GM18507 (cell line): ENCODE results near the gene XPNPEP1.

Experiments used
- DNase-seq: peaks from one replicate; pipeline ENCODE4 v3.0.0; 2011; ENCODE audit warnings: low read depth; ENCODE audit not compliant: insufficient read length; ENCODE audit errors: extremely low spot score
- FAIRE-seq: peaks from 2 replicates; lab custom pipeline; 2011; peaks lifted over from hg19 to GRCh38; lab: Jason Lieb, UNC

Gene XPNPEP1

DNA sequence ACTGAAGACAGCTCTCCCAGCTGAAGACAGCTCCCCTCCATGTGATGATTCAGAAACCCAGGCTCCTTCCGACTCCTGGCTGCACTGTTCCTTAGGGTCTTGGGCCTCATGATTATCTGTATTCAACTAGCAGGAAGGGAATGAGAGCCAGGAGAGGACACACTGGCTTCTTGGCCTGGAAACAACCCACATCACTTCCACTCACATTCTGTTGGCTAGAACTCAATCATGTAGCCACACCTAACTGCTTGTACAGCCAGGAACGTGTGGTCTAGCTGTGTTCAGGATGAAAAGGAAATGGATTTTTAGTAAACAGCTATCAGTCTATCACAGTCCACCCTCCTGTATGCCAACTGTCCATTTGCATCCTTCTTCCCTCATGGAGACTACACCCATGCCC, 30.5 kb upstream of the XPNPEP1 start:
- DNase-seq (no peak), FAIRE-seq (no peak)

DNA sequence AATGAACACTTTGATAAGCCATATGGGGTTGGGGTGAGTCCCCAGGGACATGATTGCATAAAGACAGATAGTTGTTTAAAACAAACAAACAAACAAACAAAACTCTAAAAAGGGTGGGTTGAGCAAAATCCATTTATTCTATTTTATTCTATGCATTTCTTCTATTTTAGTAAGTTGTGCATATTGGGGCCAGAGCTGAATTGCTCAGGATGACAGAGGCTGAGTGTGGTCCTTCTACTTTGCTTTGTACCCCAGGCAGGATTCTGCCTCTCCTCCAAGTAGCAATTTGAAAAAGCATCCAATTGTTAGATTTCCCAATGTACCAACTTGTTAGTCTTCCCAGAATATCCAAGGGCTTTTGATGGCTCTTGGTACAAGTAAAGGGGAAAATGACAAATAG, 29.2 kb upstream of the XPNPEP1 start:
- DNase-seq (no peak), FAIRE-seq (no peak)

DNA sequence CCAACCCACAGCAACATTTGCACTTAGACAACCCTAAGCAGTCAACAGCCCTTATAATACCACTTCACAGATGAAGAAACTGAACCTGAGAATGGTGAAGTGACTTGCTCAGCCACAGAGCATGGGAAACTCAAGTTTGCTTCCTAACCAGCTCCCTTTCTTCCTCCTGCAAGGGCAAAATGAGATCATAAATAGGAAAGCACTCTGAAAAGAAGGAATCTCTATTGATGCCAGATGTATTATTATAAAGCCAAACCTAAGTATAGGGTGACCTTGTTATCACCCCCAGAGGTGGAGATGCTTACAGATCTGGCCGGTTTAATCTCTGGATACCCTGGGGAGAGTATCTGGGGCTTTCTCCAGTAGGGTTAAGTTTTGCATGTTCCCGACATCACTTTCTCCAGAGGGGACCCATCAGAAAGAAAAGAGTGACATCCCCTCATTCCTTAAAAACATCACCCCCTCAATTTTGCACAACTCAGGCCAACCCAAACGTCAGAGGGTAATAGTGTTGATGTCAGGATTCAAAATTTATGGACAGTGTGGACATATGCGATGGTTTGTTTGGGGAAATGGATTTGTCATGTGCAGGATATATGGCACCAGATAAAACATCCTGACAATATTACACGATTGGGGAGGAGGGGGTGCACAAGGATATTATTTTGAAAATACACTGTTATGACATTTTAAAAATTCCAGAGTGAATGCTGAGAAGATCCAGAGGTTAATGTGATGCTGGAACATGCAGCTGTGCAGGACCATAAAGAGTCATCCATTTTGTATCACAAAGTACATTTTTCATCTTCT, 24.0 kb upstream of the XPNPEP1 start:
- DNase-seq, result no peak
- no peak for FAIRE-seq

DNA sequence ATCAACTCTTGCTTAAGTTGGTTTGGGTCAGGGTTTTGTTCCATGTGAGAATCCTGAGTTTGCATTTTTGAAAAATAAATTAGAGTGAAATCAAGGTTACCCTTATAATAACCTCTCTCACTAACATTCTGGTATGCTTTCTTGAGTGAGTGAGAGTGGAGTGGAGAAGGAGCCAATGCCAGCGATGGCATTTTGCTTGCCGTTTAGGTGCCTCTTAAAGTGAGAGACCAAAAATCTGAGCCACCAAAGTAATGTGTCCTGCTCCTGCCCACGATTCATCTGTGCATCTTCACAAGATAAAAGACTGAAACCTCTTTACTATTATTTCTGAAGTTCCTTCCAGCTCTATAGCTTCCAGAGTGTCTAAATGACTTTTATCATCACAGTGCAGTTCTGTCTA, 23.4 kb upstream of the XPNPEP1 start:
- FAIRE-seq, result no peak
- DNase-seq, result no peak

DNA sequence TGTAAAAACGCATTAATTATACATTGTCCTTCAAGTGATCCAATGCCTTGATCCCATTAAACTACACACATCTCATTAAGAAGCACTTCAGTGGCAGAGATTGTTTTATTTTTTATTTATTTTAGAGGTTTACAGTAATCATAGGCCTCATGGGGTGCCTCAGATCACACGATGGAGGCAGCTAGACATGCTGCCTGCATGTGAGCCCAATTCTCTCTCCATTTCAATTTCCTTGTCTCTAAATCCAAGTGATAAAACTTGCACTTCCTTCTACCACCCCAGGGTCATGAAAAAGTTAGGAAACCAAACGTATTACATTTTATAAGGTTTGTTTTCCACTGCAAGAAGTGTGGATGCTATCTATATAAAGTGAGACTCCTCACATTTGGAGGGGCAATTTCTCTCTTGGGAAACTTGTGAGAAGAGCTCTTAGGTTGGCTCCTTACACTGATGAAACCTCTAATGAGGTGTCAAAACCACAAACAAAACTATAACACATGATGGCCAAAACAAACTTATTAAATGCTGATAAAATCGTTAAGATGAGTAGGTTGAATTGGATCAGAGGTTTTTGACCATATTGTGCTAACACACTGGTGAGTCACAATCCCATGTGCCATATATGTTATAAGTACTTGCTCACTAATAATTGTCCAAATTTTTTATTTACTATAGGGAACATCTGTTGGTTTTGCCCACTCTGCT, 22.3 kb upstream of the XPNPEP1 start:
- DNase-seq (no peak), FAIRE-seq (no peak)

DNA sequence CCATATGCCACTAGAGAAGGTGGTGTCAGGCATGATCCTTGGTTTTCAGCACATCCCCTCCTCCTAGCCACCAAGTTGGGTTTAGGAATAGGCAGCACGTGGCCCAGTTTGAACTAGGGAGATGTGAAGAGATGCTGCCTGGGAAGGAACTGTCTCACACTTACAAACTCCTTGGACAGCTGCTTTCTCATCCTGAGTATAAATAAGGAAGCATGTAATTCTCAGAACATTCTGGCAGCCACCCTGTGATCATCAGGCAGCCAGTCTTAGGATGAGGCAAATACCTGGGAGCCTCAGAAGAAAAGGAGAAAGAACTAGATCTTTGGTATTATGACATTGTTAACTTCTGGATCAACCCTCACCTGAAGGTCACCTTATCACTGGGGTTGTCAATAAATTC, 21.3 kb upstream of the XPNPEP1 start:
- FAIRE-seq (no peak), DNase-seq (no peak)

DNA sequence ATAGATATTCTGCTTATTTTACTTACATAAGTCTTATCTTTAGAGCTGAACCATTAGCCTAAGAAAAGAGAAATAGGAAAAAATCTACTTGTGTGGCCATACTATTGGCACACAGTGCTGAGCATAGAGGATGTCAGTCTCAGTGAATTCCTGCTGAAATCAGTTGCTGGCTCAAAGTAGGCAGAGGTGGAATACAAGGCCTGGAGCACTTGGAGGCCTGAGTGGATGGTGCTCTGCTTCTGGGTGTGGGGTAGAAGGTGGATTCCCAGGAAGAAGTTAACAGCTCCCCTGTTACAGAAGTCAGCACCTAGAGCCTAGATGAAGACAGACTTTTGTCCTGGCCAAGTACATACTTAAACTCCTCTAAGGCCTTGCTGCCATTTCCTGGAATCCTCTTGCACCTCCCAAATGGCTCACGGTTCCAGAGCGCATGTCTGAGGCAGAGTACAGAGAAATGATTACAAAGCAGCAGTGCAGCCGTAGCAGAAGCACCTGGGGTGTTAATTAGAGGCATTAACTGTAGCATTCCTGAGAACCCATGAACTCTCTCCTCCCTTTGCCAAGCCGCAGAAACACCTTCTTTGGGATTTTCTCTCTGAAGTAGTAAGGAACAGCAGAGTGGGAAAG, 18.0 kb upstream of the XPNPEP1 start:
- DNase-seq (no peak), FAIRE-seq (no peak)

DNA sequence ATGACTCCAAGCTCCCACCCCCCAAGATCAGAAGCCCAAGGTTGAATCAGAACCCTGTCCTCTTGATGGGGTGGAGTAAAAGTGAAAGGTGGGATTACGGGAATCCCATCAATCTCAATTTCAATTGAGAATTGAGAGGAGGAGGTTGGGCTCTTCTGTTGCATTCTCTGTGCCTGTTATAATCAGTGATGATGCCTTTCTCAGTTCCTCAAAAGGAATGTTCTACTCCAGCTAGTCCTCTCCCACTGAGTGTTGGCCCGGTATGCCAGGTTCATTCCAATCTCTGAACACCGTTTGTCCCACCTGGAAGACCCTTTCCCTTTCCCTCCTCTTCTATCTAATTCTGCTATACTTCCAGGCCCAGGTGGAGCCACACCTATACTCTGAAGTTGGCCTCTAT, 17.2 kb upstream of the XPNPEP1 start:
- FAIRE-seq (no peak), DNase-seq (no peak)

DNA sequence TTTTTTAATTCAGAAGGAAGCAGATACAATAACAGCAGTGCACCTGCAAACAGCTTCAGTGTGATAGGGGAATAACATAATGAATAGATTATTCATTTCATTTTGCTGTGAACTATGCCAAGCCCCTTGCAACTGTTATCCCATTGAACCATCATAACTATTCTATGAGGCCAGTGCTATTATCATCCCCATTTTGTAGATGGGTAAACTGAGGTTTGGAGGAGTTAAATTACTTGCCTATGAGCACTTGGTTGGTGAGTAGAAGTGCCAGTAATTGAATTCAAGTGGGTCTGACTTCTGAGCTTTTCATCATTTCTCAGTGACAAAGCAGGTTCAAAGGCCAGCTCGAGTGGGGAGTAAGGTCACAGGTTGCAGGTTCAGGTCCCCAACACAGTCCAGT, 16.8 kb upstream of the XPNPEP1 start:
- FAIRE-seq, result no peak
- no peak for DNase-seq

DNA sequence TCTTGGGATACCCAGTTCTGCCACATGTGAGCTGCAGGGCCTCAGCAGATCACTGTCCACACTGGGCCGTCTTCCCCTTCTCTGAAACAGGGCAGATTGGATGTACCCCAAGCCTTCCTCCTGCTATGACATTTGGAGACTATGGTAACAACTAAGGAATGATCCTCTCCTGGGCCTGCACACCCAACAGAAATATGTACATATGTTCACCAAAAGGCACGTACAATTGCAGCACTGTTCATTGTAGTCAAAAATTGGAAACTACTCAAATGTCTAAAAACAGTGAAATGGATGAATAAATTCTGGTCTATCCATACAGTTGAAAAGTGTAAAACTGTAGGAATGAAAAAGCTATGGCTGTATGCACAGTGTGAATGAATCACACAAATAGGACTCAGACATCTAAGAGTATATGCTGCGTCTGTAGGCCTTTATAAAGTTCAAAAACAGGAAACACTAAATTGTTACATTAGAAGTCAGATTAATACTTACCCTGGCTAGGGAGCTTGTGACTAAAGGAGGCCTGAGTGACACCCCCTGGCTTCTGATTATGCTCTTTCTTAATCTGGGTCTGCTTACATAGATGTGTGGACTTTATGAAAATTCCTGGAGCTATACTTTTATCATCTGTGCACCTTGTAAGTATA, 16.1 kb upstream of the XPNPEP1 start:
- DNase-seq (no peak), FAIRE-seq (no peak)

DNA sequence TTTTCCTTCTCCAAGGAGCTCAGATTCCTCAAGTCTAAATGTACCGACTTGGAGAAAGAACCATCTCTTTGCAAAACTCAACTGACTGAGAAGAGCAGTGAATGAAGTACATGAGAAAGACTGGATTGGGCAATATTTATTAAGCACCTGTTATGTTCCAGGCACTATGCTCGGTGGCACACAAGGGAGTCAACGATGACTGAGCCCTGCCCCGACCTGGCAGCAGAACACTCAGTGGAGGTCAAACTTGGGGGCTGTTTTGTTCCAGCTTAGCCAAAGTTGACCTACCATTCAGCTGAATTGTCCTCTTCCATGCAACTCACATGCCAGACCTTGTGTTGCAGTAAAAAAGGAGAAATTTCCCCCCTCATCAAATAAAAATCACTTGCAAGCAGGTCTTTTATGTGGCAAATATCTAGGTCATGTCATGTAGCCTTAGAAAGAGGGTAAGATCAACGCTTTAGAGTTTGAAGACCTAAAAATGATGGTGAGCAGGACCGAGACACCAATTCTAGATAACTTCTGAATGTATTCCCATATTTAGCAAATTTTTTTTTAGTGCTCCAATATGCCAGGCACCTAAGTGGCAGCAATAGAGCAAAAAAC, 14.3 kb upstream of the XPNPEP1 start:
- DNase-seq (no peak), FAIRE-seq (no peak)

DNA sequence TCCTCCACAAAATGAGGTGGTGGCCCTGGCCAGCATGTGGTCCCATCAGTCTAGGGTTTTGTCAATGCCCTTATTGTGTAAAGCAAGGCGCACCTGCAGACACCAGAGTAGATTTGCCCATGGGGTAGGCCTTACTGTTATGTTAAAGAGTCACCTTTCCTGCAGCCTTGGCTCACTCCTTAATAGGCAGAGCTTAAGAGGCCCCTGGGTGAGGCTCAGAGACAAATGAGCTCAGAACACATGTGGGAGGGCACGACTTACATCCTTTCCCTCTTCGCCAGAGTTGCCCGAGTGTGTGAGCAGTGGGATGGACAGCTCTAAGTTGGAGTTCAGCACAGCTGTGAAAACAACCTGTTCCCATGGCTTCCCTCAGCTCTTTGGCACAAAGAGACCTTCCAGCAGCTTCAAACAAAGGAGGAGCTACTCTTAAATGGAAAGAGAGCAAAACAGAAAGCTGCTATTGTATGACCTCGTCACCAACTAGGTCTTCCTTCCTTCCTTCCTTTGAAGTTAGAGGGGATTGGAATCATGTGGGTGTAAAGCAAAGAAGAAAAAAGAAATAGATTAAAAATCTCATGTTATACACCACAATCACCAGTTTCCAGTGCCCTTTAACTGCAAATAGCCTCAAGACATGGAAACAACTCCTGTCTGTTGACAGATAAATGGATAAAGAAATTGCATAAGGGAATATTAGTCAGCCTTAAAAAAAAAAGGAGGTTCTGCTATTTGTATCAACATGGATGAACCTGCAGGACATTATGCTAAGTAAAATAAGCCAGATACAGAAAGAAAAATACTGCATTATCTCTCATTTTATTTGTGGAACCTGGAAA, 11.9 kb upstream of the XPNPEP1 start:
- FAIRE-seq, result no peak
- DNase-seq, result no peak

DNA sequence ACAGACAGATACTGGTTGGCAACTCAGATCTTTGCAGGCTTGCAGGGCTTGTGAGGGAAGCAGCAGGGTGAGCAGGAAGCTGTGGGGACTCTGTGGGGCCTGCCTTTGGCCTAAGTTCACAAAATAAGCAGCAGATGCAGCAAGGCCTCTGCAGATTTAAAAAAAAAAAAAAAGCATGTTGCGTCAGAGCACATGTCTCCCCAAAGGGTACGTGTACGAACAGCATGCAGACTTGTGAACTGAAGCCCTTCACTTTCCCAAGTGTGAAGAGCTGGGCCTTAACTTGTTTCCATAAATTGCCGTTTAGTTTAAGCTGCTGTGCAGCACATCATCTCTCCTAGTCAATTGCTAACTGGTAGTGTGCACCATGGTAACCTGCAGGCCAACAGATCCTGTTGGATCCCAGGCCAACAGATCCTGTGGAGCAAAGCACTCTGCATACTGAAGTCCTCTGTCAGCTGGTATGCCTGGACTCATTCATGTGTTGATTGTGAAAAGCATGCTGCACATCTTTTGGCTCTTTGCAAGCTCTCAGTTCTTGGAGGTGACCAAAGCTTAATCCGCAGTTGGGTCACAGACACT, 10.8 kb upstream of the XPNPEP1 start:
- DNase-seq, result no peak
- FAIRE-seq, result no peak

DNA sequence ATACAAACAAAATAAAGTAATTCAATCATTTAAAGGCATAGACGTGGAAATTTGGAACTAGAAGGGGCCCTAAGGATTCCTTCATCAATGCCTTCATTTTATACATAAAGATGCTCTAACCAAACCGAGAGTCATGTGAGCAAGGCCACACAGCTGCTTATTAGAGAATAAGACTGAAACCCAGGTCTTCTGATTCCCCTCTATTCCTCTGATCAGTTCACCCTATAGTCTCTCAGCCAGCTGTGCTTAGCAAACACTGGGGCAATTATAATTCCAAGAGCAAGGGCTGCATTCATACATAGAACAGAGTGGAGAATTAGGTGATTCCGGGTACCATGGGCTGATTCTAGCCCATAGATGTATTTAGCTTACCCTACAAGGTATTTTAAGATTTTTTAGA, 9.7 kb upstream of the XPNPEP1 start:
- FAIRE-seq (no peak), DNase-seq (no peak)

DNA sequence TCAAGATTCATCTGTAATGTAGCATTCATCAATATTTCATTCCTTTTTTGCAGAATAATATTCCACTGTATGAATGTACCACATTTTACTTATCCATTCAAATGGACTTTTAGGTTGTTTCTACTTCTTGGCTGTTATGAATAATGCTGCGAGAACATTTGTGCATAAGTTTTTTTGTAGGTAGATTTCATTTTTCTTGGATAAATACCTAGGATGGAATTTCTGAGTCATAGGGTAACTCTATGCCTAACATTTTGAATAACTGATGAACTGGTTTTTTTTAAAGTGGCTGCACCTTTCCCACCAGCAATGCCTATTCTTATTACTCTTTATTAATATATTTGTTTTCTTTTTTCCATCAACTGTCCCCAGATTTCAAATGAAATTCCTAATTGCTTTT, 9.1 kb upstream of the XPNPEP1 start:
- FAIRE-seq (no peak), DNase-seq (no peak)

DNA sequence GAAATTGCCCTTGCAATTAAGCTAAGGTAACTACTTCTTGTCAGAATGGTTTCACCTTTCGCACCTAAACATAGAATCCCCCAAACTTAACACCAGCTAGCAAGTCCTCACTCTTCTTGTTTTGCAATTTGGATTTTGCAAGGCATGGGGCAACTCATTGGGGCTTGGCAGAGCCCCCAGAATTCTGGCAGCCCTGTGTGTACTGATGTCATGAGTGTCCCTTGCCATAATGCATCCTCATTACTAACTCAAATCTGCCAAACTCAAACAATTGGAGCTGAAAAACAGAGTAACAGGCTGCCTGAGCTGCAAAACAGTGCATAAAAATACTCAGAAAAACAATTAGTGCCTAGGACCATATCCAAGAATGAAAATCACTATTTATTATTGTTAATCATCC, 7.9 kb upstream of the XPNPEP1 start:
- DNase-seq (no peak), FAIRE-seq (no peak)

DNA sequence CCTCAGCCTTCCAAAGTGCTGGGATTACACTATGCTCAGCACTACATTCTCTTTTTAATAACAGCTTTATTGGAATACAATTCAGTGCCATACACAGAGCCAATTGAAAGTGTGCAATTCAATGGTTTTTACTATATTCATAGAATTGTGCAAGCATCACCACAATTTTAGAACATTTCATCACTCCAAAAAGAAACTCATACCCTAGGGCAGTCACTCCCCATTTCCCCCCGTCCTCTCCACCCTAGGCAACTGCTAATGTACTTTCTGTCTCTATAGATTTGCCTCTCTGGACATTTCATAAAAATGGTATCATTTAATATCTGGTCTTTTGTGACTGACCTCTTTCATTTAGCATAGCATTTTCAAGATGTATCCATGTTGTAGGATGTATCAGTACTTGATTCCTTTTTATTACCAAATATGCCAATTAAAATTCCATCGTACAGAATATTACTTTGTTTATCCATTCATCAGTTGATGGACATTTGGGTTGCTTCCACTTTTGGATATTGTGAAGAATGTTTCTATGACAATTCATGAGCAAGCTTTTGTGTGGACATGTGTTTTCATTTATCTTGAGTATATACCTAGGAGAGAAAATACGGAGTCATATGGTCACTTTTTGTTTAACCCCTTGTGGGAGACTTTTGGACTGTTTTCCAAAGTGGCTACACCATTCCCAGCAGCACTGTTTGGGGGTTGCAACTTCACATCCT, 6.3 kb upstream of the XPNPEP1 start:
- DNase-seq (no peak), FAIRE-seq (no peak)

DNA sequence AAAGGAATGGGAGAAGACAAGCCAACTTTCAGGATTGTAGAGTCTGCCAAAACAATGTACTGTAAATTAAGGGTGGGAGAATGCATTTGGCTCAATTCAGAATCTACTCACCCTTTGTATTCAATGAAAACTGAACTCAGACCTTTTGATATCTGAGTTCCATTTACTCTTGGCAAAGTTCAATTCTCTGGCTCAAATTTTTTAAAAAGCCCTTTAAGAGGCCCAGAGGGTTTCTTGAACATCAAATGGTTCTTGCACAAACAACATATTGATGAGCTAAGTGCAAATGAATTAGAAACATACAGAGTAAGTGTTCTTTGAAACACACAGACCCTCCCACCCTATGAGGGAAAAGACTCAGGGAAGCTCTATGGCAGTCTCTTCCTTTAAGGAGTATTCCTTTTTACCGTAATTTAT, 5.2 kb upstream of the XPNPEP1 start:
- DNase-seq, result no peak
- no peak for FAIRE-seq
